HG03442 (cell line): ENCODE results near the gene PEF1.

Experiments
- ATAC-seq: cut with Tn5 transposase; IDR thresholded peaks from one replicate; pipeline ENCODE4 v1.9.1; 2021; ENCODE audit warnings: mild to moderate bottlenecking, moderate library complexity; ENCODE audit not compliant: unreplicated experiment

PEF1 gene

GRCh38 chr1:31644560-31645273 is at the start of gene PEF1:
Gene PEF1, minus strand, starts transcription at chr1:31644876. Its CDS starts 12 bp downstream, at chr1:31644864.
- peak; percentile 88 for ATAC-seq

GRCh38 chr1:31693231-31693630 is 48.6 kb upstream of the PEF1 start:
- ATAC-seq, result no peak

- ATAC-seq, result no peak
Measured at GRCh38 chr1:31691951-31692350, 47.3 kb upstream of the PEF1 start.

GRCh38 chr1:31691446-31691845 is 46.8 kb upstream of the PEF1 start:
- ATAC-seq, result no peak

GRCh38 chr1:31690921-31691320 is 46.2 kb upstream of the PEF1 start:
- no peak for ATAC-seq

- ATAC-seq, result no peak
Measured at GRCh38 chr1:31689854-31690253, 45.2 kb upstream of the PEF1 start.

- no peak for ATAC-seq
Measured at GRCh38 chr1:31689379-31689778, 44.7 kb upstream of the PEF1 start.

- ATAC-seq, result no peak
Measured at GRCh38 chr1:31688233-31688918, 43.7 kb upstream of the PEF1 start.

- no peak for ATAC-seq
Measured at GRCh38 chr1:31687601-31688000, 42.9 kb upstream of the PEF1 start.

- no peak for ATAC-seq
Measured at GRCh38 chr1:31685795-31686194, 41.1 kb upstream of the PEF1 start.

GRCh38 chr1:31683997-31684396 is 39.3 kb upstream of the PEF1 start:
- no peak for ATAC-seq

- no peak for ATAC-seq
Measured at GRCh38 chr1:31681415-31681814, 36.7 kb upstream of the PEF1 start.

- ATAC-seq, result no peak
Measured at GRCh38 chr1:31679676-31680230, 35.1 kb upstream of the PEF1 start.

GRCh38 chr1:31679091-31679490 is 34.4 kb upstream of the PEF1 start:
- ATAC-seq, result no peak

GRCh38 chr1:31678681-31679080 is 34.0 kb upstream of the PEF1 start:
- no peak for ATAC-seq

- ATAC-seq, result no peak
Measured at GRCh38 chr1:31677949-31678348, 33.3 kb upstream of the PEF1 start.

GRCh38 chr1:31677401-31677800 is 32.7 kb upstream of the PEF1 start:
- no peak for ATAC-seq

GRCh38 chr1:31675756-31676155 is 31.1 kb upstream of the PEF1 start:
- ATAC-seq, result no peak

- no peak for ATAC-seq
Measured at GRCh38 chr1:31675161-31675560, 30.5 kb upstream of the PEF1 start.

GRCh38 chr1:31674626-31675025 is 29.9 kb upstream of the PEF1 start:
- ATAC-seq, result no peak

GRCh38 chr1:31673433-31673832 is 28.8 kb upstream of the PEF1 start:
- no peak for ATAC-seq

GRCh38 chr1:31672986-31673385 is 28.3 kb upstream of the PEF1 start:
- ATAC-seq, result no peak
